BLaER1 (cell line): ENCODE data around the gene SYNE1.

ENCODE experiments used
- H3K27ac ChIP-seq: shearing (Covaris generic); formaldehyde crosslinking; 2 replicates; pipeline ENCODE4 v1.8.1; 2022
- H3K27me3 ChIP-seq: shearing (Covaris generic); formaldehyde crosslinking; 2 replicates; pipeline ENCODE4 v1.8.1; 2022
- H3K36me3 ChIP-seq: shearing (Covaris generic); formaldehyde crosslinking; 2 replicates; pipeline ENCODE4 v1.8.1; 2022
- H3K4me1 ChIP-seq: shearing (Covaris generic); formaldehyde crosslinking; 2 replicates; pipeline ENCODE4 v1.8.1; 2022
- H3K4me2 ChIP-seq: shearing (Covaris generic); formaldehyde crosslinking; 2 replicates; pipeline ENCODE4 v1.8.1; 2022
- H3K4me3 ChIP-seq: shearing (Covaris generic); formaldehyde crosslinking; 2 replicates; pipeline ENCODE4 v1.8.1; 2022
- H3K9ac ChIP-seq: shearing (Covaris generic); formaldehyde crosslinking; 2 replicates; pipeline ENCODE4 v1.8.1; 2022
- H3K9me3 ChIP-seq: shearing (Covaris generic); formaldehyde crosslinking; 2 replicates; pipeline ENCODE4 v1.8.1; 2022
- H4K20me1 ChIP-seq: shearing (Covaris generic); formaldehyde crosslinking; 2 replicates; pipeline ENCODE4 v1.8.1; 2022
- Cebpa-rat ChIP-seq: shearing (Covaris generic); IDR thresholded peaks from 2 replicates; pipeline ENCODE4 v1.8.1; 2022

The SYNE1 gene

DNA sequence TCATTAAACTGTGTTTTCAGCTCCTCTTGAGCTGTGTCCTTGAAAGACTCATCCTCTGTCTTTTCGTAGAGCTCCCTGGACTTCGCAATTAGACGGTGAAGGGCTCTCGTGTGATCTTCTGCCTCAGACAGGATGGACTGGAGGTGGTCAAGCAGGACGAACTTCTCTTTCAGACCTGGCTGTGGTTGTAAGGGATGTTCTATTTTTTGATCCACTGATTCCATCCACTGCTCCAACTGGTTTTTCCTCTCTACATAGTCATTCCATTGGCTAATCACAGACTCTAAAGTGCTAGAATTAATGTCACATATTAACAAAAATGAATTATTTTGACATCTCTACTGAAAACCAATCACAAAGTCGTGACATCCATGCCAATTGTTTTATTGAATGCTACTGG lies 250.1 kb downstream of the SYNE1 start:
- Histone ChIP-seq H3K27me3 (no peaks in the 10 kb centered on the region), H3K27ac (no peak overlapping the region), H3K9ac (no peak overlapping the region), H3K4me3 (no peak overlapping the region), H3K4me1 (no peaks in the 10 kb centered on the region), H4K20me1 (no peaks in the 10 kb centered on the region), H3K9me3 (no peaks in the 10 kb centered on the region), H3K36me3 (no peaks in the 10 kb centered on the region), H3K4me2 (no peak overlapping the region)
- no peak for TF ChIP-seq Cebpa-rat

DNA sequence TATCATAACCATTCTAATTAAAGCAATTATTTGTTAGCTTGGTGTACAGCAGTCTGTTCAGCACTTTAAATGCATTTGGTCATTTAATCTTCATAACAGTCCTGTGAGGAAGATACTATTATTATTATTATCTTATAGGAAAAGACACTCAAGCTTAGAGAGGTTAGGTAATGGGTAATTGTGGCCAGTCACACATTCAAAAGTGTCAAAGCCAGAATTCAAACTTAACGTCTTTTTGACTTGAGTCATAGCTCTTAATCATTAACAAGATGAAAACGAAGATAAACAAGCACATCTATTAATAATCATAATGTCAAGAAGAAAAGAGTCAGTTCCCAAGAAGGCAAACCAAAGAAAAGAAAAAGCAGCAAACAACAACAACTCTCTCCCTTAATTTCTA lies 251.0 kb downstream of the SYNE1 start:
- Histone ChIP-seq H3K27ac (no peak overlapping the region), H3K4me1 (no peaks in the 10 kb centered on the region), H3K4me3 (no peak overlapping the region), H4K20me1 (no peaks in the 10 kb centered on the region), H3K9ac (no peak overlapping the region), H3K36me3 (no peaks in the 10 kb centered on the region), H3K27me3 (no peaks in the 10 kb centered on the region), H3K4me2 (no peak overlapping the region), H3K9me3 (no peaks in the 10 kb centered on the region)
- no peak for TF ChIP-seq Cebpa-rat

DNA sequence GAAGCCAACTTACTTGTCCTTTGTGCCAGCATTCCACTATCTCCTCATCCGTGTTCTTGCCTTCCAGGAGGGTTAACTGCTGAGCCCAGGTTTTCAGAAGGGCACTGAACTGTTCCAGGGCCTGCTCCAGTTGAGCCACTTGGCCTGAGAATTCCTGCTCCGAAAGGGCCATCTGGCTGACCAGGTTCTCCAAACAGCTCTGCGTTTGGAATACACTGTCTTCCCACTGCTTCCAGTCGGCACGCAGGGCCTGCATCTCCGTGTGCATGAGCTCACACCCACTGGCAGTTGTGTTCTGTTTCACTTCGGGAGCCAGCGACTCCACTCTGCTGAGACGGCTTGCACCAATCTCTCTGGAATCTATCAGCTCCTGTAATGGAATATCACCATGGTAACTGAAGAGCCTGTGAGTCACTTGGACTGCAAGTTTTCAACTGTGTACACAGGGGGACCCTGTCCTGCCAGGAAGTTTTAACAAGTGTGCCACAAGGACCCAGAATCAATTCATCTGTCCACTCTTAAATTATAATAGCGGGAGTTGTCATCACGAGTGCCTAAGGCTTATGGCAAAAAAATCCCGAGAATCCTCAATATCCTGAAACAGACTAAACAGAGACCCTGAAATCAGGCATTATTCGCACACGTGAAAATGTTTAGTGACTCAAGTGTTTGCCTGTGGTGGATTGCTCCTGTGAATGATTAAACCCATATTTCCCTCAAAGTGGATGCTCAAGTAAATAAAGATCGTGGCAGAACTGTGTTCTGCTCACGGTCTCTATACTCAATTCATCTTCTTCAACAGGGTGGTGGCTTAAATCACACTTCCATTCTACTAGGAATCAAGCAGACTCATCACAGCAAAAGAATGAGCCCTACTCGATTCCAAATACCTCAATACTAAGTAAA lies 255.9 kb downstream of the SYNE1 start:
- Histone ChIP-seq H3K4me2 (no peak overlapping the region), H3K36me3 (no peaks in the 10 kb centered on the region), H3K9ac (no peak overlapping the region), H3K4me3 (no peak overlapping the region), H3K27ac (no peak overlapping the region), H3K9me3 (no peaks in the 10 kb centered on the region), H3K27me3 (no peaks in the 10 kb centered on the region), H3K4me1 (no peaks in the 10 kb centered on the region), H4K20me1 (no peaks in the 10 kb centered on the region)
- no peak for TF ChIP-seq Cebpa-rat

DNA sequence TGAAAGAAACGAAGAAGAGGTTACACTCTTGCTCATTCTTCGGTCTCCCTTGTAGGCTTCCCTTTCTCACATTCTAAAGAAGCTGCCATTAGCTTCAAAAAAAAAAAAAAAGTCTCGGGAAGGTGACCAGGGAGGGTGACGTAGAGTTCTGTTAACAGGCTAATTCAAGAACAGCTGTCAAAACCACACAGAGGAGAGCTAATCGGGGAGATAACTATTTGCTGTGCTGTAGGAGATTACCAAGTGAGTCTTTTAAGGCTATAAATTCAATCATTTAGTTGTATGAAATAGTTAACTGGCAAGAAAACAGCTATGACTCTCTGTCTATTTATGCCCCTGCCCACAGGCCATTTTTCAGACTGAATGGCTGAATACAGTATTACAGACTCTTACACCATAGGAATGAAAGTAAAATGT lies 256.8 kb downstream of the SYNE1 start:
- Histone ChIP-seq H3K4me1 (no peaks in the 10 kb centered on the region), H3K9me3 (no peaks in the 10 kb centered on the region), H3K4me3 (no peak overlapping the region), H3K27ac (no peak overlapping the region), H3K36me3 (no peaks in the 10 kb centered on the region), H3K4me2 (no peak overlapping the region), H3K9ac (no peak overlapping the region), H4K20me1 (no peaks in the 10 kb centered on the region), H3K27me3 (no peaks in the 10 kb centered on the region)
- TF ChIP-seq Cebpa-rat = no peak

DNA sequence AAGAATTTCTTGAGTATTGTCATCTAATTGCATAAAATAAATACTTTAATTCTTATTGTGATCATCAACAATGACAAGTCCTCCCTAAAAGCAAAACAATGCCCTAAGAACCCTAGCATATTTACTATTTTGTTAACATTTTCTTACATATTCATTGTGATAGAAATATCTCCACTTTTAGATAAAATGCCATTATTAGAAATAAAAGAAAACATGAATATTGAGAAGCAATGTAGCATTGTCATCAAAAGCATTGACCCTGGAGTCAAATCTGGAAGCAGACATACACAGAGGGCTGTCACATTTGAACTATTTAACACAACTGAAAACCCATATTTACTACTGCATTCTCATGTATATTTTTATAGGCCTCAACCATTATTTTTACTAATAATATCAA lies 257.7 kb downstream of the SYNE1 start:
- Histone ChIP-seq H3K27ac (no peak overlapping the region), H4K20me1 (no peaks in the 10 kb centered on the region), H3K9ac (no peak overlapping the region), H3K4me2 (no peak overlapping the region), H3K4me1 (no peaks in the 10 kb centered on the region), H3K27me3 (no peaks in the 10 kb centered on the region), H3K36me3 (no peaks in the 10 kb centered on the region), H3K4me3 (no peak overlapping the region), H3K9me3 (no peaks in the 10 kb centered on the region)
- TF ChIP-seq Cebpa-rat = no peak

DNA sequence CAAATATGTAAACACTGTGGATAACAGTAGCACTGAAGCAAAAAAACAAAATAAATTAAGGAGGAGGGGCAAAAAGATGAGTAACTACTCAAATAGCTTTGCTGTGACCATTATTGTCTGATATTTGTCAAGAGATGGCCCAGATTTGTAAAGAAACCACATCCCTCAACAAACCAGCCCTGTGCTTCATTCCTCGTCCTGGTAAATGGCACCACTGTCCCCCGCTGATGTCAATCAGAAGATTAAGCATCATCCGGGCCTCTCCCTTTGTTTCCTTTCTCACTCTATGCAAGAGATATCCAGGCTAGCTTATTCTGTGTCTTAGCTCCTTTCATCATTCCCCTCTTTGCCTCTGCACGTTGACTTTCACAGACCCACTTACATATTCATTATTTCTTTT lies 259.0 kb downstream of the SYNE1 start:
- Histone ChIP-seq H3K4me1 (no peaks in the 10 kb centered on the region), H3K27ac (no peak overlapping the region), H3K9me3 (no peaks in the 10 kb centered on the region), H3K36me3 (no peaks in the 10 kb centered on the region), H3K4me3 (no peak overlapping the region), H3K4me2 (no peak overlapping the region), H3K27me3 (no peaks in the 10 kb centered on the region), H4K20me1 (no peaks in the 10 kb centered on the region), H3K9ac (no peak overlapping the region)
- TF ChIP-seq Cebpa-rat = no peak

DNA sequence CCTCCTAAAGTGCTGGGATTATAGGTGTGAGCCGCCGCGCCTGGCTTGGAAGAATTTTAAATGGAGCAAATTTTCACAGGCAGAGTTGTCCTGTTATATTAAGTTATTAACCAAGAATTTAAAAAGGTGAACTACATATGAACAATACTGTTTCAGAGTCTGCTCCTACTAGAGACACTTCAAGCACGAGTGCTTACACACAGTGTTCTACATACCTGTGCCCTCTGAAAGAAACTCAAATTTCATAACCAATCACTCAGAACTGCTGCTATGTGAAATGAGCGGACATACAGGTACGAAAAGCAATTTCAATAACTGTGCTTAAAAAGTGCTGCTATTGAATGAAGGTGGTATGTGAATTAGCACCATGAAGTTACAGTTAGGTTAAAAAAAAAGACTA lies 262.0 kb downstream of the SYNE1 start:
- Histone ChIP-seq H3K4me2 (no peak overlapping the region), H3K9me3 (no peaks in the 10 kb centered on the region), H3K27me3 (no peaks in the 10 kb centered on the region), H3K36me3 (no peaks in the 10 kb centered on the region), H3K27ac (no peak overlapping the region), H4K20me1 (no peaks in the 10 kb centered on the region), H3K9ac (no peak overlapping the region), H3K4me1 (no peaks in the 10 kb centered on the region), H3K4me3 (no peak overlapping the region)
- TF ChIP-seq Cebpa-rat = no peak

DNA sequence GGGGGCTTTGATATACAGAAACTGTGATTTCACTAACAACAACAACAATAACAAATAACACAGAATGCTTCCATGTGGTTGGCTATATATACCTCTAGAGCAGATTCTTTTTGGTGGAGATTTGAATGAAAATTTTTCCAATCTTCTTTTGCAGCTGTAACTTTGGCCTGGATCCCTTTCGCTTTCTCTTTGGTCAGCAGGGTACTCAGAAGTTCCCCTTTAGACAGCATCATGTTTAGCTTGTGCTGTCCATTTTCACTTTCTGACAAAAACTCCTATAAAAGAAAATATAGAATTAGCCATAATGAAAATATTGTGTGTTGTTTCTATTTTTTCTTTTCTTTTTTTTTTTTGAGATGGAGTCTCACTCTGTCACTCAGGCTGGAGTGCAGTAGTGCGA lies 264.2 kb downstream of the SYNE1 start:
- Histone ChIP-seq H3K27me3 (no peaks in the 10 kb centered on the region), H4K20me1 (no peaks in the 10 kb centered on the region), H3K27ac (no peak overlapping the region), H3K9me3 (no peaks in the 10 kb centered on the region), H3K4me1 (no peaks in the 10 kb centered on the region), H3K9ac (no peak overlapping the region), H3K4me3 (no peak overlapping the region), H3K4me2 (no peak overlapping the region), H3K36me3 (no peaks in the 10 kb centered on the region)
- TF ChIP-seq Cebpa-rat = no peak

DNA sequence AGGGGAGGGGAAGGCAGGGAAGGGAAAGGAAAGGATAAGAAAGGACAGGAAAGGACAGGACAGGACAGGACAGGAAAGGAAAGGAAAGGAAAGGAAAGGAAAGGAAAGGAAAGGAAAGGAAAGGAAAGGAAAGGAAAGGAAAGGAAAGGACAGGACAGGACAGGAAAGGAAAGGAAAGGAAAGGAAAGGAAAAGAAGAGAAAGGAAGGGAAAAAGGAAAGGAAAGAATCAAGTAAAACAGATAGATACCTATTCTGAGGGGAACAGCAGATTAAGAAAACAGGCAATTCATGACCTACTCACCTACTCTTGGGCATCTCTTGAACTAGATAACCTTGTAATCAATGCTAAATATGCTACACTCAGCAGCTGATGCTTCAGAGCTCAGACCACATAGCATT lies 265.4 kb downstream of the SYNE1 start:
- Histone ChIP-seq H3K27ac (no peak overlapping the region), H3K36me3 (no peaks in the 10 kb centered on the region), H3K4me1 (no peaks in the 10 kb centered on the region), H3K4me3 (no peak overlapping the region), H3K4me2 (no peak overlapping the region), H3K27me3 (no peaks in the 10 kb centered on the region), H4K20me1 (no peaks in the 10 kb centered on the region), H3K9ac (no peak overlapping the region), H3K9me3 (no peaks in the 10 kb centered on the region)
- no peak for TF ChIP-seq Cebpa-rat

DNA sequence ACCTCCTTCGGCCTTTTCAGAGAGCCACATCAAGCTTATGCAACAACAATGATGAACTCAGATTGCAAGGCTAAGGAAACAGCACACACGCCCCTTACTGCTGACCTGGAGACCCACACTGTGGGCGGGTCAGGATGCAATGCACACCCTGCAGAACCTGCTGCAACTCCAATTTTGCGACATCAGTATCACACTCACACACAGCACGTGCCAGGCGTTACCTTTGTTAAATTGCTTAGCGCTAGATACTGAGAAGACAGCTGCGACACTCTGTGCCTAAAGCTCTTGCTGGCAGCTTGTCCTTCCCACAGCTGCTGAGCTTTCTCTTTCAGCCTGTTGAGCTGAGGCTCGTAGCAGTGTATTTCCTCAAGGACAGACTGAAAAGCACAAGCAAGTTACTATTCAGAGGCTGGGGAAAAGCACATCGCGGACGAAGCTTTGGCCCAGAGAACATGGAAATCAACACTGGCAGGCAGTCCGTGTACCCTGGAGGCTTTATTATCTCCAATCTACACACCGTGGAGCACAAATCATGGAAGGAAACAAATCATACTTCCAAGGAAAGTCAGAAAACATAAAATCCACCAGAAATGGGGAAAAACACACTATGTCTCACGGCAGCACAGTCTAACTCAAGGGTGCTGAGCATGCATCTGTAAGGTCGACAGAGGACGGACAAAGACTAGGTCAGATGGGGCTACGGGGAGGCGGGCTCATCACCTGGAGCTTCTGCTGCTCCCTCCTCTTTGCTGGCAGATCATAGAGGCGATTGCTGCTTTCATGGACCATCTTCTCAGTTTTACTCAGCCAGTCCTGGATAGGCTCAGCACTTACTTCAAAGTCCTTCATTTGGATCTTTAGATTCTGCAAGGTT lies 268.2 kb downstream of the SYNE1 start:
- no peak for TF ChIP-seq Cebpa-rat
- Histone ChIP-seq H3K4me3 (no peak overlapping the region), H3K27me3 (no peaks in the 10 kb centered on the region), H3K4me2 (no peak overlapping the region), H3K9ac (no peak overlapping the region), H3K4me1 (no peaks in the 10 kb centered on the region), H3K36me3 (no peaks in the 10 kb centered on the region), H3K9me3 (no peaks in the 10 kb centered on the region), H4K20me1 (no peaks in the 10 kb centered on the region), H3K27ac (no peak overlapping the region)
